ENCODE measurements around the gene RAD23B.

- TF ChIP-seq POLR2AphosphoS5 (IDR thresholded peaks at IDR 0.05; ENCODE audit: low read depth): no peak
- no peak for TF ChIP-seq CTCF (IDR thresholded peaks at IDR 0.05; ENCODE audit: insufficient read depth, low read length)
Observed at GRCh38 chr9:107375001-107375400, 91.9 kb downstream of the RAD23B start.

Data from HL-60 (cell line).